PC-9 (cell line): Measurements from ENCODE around the gene NEDD9.

Experiments used
- CTCF ChIP-seq: fragments of 200-600 bp; sonication (generic); conservative IDR thresholded peaks from 2 replicates; pipeline ENCODE4 v1.6.1; 2017; ENCODE audit warnings: mixed run types, antibody characterized with exemption, mild to moderate bottlenecking, moderate library complexity
- EZH2 ChIP-seq: fragments of 200-600 bp; sonication (generic); IDR thresholded peaks from 2 replicates; pipeline ENCODE4 v1.8.0; 2017; ENCODE audit warnings: antibody characterized with exemption, low read depth

GRCh38 chr6:11136809-11137208 lies 95.7 kb downstream of the NEDD9 start:
- no peak for TF ChIP-seq CTCF
- TF ChIP-seq EZH2, result no peak
